Measurements from ENCODE around the gene COL24A1.

COL24A1 gene

DNA sequence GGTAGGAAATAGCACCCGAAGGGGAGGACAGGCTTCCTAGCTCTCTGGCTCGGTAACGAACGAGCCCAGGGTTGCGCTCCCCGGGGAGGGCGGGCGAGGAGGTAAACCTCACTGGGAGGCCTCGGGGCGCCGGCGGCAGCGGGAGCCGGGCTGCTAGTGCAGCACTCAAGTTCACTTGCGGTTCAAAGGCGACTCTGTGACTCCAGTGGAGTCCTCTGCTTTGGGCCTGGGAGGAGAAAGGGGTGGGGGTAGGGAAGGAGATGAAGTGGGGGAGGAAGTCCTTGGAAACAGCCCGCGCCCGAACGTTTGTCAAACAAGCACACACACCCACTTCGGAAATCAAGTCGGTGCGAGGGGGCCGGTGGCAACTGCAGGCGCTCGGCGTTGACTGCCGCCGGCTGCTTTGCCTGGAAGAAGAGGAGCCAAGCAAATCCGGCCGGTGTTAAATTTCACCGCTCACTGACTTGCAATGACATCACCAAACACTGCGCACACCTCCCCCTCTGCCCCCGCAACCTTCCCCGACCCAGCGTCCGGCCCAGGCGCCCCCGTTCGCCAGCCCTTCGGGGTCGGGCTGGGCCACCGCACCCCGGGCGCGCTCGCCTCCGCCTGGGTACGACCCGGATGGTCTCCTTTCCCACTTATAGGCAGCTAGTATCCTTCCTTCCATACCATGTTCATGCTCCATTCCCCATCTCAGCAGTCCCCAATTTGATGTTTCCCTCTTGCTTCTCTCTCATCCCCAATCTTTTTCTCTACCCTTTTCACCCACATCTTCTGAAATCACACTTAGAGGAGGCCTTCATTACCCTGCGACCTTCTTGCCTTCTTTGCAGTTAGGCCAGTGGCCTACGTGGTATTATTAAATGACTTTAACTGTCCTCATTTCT, at the start of gene COL24A1:
TSS of gene COL24A1 (minus strand) at position 207 of the 890 bp plus-strand sequence. CDS start 376 bp downstream, outside the sequence.
- DNase-seq (ENCODE audit: low read depth): peak; percentile 63

DNA sequence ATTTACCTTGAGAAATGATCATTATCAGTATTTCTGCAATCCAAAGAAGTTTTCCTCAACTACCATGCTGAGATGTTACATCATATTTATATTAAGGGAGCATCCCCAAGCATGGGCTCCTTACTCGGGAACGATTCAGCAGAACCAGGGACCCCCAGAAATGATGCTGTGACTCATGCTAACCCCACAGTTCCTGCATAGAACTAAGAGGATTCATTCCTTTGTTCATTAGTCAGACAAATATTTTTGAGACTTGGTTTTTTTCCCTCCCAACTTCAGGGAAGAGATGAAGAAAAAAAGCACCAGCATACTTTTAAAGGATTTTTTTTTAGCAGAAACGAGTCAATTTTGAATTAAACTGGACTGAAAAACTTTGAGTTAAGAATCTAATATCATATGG, 49.2 kb upstream of the COL24A1 start:
- peak; percentile 55 for DNase-seq (ENCODE audit: low read depth)

DNA sequence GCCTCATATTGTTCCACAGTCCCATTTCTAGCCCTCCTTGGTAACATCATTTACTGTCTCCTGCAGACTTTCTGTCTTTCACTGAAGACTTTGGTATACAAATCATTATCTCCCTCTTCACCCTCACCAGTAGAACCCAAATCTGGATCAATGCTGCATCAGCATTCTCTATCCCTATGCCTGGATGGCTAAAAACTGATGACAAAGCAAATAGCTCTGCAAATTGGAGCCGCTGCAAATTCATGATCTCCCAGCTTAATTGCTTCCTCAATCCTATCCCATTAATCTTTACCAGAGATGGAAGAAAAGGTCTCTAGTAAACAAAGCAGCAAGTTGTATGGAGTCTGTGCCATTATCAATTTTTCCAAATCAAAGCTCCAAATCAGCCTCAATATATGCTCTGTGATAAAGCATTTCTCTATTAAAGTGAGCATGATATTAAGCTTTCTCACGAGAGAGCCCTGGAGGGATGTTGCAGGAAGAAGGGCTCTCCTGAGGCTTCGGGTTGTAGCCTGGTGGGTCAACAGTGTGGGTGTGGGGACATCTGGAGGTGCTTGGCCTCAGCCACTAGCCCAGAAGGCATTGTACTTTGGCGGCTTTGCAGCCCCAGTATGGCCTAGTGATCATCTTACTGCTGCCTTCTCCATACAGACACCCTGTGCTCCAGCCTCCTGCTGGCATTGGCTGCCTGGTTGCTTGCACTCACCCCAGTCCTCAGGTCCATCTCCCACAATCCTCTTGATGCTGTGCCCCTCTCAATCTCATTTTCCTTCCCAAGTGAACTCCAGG, 46.2 kb upstream of the COL24A1 start:
- DNase-seq (ENCODE audit: low read depth): no peak

DNA sequence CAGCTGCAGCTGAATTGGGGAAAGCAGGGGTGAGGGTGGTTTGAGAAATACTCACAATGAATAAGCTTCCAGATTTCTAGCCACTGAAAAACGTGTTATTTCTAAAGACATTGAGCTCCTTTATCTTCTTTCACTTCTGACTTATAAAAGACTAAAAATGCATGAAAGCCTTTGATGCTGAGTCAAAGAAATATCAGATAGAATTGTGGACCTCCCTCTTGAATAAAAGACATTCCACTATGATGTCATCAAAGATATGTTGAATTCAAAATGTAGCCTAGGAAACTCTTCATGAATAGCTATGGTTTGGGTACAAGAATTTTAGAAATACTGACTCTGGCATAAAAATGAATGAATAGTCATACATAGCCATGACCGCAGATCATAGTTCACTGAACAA, 44.7 kb upstream of the COL24A1 start:
- DNase-seq (ENCODE audit: low read depth): no peak

GRCh38 chr1:86200901-86201300, 44.3 kb upstream of the COL24A1 start:
- no peak for DNase-seq (ENCODE audit: low read depth)

GRCh38 chr1:86197206-86197855, 40.8 kb upstream of the COL24A1 start:
- no peak for DNase-seq (ENCODE audit: low read depth)

DNA sequence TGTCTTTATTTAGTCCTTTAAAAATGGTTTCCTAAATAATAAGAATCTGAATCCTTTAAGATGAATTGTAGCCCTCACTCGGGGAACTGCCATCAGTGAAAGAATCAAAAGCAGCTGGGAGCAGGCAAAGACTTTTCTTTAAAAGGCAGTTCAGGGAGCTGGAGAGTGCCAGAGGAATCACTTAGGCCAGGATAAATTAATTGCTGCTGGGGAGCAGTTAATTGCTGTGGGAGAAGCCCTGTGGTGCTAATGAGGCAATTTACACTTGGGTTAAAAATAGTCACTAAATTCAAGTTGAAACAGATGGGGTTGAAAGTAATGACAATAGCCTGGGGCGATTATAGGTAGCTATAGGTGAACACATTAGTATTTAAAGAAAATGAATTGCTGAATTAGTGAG, 38.7 kb upstream of the COL24A1 start:
- DNase-seq (ENCODE audit: low read depth): no peak

- peak; percentile 29 for DNase-seq (ENCODE audit: low read depth)
Measured at GRCh38 chr1:86194491-86195034, 38.0 kb upstream of the COL24A1 start.

DNA sequence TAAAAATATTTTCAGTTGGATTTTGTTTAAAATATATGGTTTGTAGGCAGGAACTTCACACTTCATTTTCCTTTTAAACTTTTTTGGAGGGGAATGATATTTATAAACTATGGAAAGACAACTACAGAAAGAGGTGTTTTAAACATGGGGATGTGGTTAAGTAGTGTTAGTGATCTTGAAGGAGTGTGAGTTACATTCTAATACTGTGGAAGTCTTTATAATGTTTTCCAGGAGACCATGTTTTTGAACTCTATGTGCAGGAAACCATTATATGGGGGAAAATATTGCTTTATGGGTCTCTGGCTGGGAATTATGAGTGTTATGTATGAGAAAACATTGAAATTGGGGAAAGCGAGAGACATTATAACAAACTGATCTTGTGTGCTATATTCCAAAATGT, 35.8 kb upstream of the COL24A1 start:
- DNase-seq (ENCODE audit: low read depth): no peak

GRCh38 chr1:86191958-86192357, 35.4 kb upstream of the COL24A1 start:
- peak; percentile 28 for DNase-seq (ENCODE audit: low read depth)

- DNase-seq (ENCODE audit: low read depth): no peak
Measured at GRCh38 chr1:86190873-86191272, 34.3 kb upstream of the COL24A1 start.

- DNase-seq (ENCODE audit: low read depth): no peak
Measured at GRCh38 chr1:86184426-86184825, 27.9 kb upstream of the COL24A1 start.

GRCh38 chr1:86183810-86184209, 27.2 kb upstream of the COL24A1 start:
- no peak for DNase-seq (ENCODE audit: low read depth)

GRCh38 chr1:86176226-86176625, 19.7 kb upstream of the COL24A1 start:
- no peak for DNase-seq (ENCODE audit: low read depth)

DNA sequence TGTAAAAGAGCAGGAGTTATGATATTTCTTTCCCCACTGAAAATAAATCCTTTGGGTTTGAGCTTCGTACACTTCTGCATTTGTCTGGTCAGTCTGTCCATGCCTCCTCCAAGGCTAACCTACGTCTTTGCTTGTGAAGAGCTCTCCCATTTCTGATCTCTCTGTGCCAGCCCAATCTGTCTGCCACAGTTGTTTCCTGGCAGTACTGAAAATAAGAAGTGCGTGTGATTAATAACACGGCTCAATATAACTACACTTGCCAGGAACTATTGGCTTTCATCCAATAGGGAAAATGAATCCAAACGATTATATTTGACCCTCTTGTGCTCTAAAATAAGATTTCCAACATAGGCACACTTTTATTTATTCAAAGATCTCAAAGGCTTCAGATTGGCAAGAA, 19.2 kb upstream of the COL24A1 start:
- no peak for DNase-seq (ENCODE audit: low read depth)

DNA sequence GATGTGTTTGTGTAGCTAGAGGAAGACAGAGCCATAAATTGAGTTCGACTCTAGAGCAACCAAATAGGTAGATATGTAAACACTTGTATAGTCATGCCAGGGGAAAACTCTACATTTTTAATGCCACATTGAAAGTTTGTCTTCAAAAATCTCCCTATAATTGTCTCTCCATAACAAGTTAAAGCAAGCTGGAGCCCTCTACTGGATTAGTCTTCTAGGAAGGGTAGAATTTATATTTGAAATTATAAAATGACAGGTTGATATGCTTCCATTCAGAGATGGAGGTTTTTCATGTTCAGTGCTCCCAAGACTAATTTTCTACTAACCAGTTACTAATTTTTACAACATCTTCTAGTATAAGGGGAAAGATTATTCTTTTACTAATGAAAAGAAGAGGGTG, 13.1 kb upstream of the COL24A1 start:
- DNase-seq (ENCODE audit: low read depth): peak; percentile 16

DNA sequence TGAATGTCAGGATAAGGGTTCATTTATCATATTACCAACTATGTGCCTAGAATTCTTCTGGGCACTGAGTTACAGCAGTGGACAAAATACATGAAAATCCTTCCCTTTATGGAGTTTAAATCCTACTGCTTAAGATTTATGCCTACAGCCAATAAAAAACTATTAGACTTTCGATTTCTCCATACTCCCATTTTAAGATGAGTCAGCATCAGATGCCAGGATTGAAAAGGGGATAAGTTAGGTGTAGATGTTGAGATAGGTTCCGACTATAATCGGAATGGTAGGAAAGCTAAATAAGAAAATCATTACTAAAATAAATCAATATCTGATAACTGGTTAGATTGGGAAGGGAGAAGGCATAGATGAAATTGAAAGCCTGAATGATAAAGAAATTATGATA, 3.2 kb upstream of the COL24A1 start:
- no peak for DNase-seq (ENCODE audit: low read depth)

DNA sequence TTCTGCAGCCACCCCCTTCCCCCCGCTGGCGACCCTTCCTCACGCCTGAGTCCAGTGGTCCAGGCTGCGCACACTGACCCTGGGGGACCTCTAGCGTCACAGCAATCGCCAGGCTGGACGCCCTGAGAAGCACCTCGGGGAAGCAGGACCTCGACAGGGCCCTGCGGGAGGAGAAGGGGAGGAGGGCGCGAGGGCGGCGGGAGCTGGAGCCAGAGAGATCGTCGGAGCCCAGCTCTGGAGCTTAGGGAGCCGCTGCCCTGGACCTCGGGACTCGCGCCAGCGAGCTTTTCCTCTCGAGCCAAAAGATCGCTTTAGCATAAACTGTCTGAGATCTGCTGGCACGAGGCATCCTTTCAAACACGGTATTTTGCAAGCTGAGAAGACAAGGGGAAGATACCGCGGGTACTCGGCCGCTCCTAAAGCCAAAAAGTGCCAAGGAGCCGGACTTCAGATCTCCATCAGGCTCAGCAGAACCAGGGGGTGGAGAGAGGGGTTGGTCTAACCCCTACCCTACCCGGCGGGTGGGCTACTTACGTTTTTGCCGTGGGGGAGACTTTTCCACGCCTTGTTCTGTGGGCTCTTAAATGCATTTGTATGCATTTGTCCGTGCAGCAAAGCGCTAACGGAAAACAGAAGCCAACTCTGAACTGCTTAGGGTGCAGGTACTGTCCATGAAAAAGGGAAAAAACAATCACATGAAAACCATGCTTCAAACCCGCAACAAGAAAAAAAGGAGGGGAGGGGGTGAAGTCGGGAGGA, 586 bp downstream of the COL24A1 start:
- DNase-seq (ENCODE audit: low read depth): peak; percentile 66

- peak; percentile 48 for DNase-seq (ENCODE audit: low read depth)
Measured at GRCh38 chr1:86155051-86155806, 1.3 kb downstream of the COL24A1 start.

GRCh38 chr1:86154571-86155050, 2.0 kb downstream of the COL24A1 start:
- peak; percentile 88 for DNase-seq (ENCODE audit: low read depth)

GRCh38 chr1:86153836-86154235, 2.7 kb downstream of the COL24A1 start:
- no peak for DNase-seq (ENCODE audit: low read depth)

All from EH (cell line).